OCI-LY1 (cell line): ENCODE data around the gene CENPT.

Experiments
- H2AFZ ChIP-seq: fragments of 200-600 bp; sonication (generic), shearing (Covaris generic); 2 replicates; pipeline ENCODE4 v1.6.0; 2014; ENCODE audit warnings: antibody characterized with exemption, mild to moderate bottlenecking, low read length
- H3F3A ChIP-seq: fragments of 200-600 bp; sonication (generic), shearing (Covaris generic); 2 replicates; pipeline ENCODE4 v1.6.0; 2014; ENCODE audit warnings: mild to moderate bottlenecking, antibody characterized with exemption, low read length, moderate library complexity; ENCODE audit not compliant: insufficient read depth
- H3K27ac ChIP-seq: fragments of 200-600 bp; sonication (generic); 2 replicates; pipeline ENCODE4 v1.5.1; 2014; ENCODE audit warnings: low read length, mixed run types, mild to moderate bottlenecking, low read depth; ENCODE audit not compliant: poor library complexity, severe bottlenecking
- H3K27me3 ChIP-seq: fragments of 200-600 bp; sonication (generic); 2 replicates; pipeline ENCODE4 v1.6.0; 2014; ENCODE audit warnings: antibody characterized with exemption, mild to moderate bottlenecking, low read length, moderate library complexity; ENCODE audit not compliant: insufficient read depth
- H3K36me3 ChIP-seq: fragments of 200-600 bp; sonication (generic); 2 replicates; pipeline ENCODE4 v1.6.1; 2014; ENCODE audit warnings: mild to moderate bottlenecking, antibody characterized with exemption, low read length, moderate library complexity, mixed read lengths; ENCODE audit not compliant: insufficient read depth
- H3K4me1 ChIP-seq: fragments of 200-600 bp; sonication (generic); 2 replicates; pipeline ENCODE4 v1.5.1; 2014; ENCODE audit warnings: mild to moderate bottlenecking, low read length, moderate library complexity; ENCODE audit not compliant: insufficient read depth, severe bottlenecking
- H3K4me2 ChIP-seq: fragments of 200-600 bp; sonication (generic), shearing (Covaris generic); 2 replicates; pipeline ENCODE4 v1.6.1; 2014; ENCODE audit warnings: low read length
- H3K4me3 ChIP-seq: fragments of 200-600 bp; sonication (generic); 2 replicates; pipeline ENCODE4 v1.5.1; 2014; ENCODE audit warnings: low read length, low read depth, mild to moderate bottlenecking, mixed read lengths; ENCODE audit not compliant: poor library complexity, severe bottlenecking
- H3K79me2 ChIP-seq: fragments of 200-600 bp; shearing (Covaris generic); 2 replicates; pipeline ENCODE4 v1.6.1; 2016; ENCODE audit warnings: mixed run types, low read length, mixed read lengths; ENCODE audit not compliant: insufficient read depth
- H3K9ac ChIP-seq: fragments of 200-600 bp; sonication (generic), shearing (Covaris generic); 2 replicates; pipeline ENCODE4 v1.6.1; 2014; ENCODE audit warnings: mild to moderate bottlenecking, low read length, mixed read lengths
- H3K9me2 ChIP-seq: fragments of 200-600 bp; sonication (generic), shearing (Covaris generic); 2 replicates; pipeline ENCODE4 v1.6.1; 2014; ENCODE audit warnings: low read depth, mild to moderate bottlenecking, low read length, mixed read lengths
- H3K9me3 ChIP-seq: fragments of 200-600 bp; shearing (Covaris generic); 2 replicates; pipeline ENCODE4 v1.6.1; 2014; ENCODE audit warnings: low read length, mixed read lengths
- H4K20me1 ChIP-seq: fragments of 200-600 bp; sonication (generic), shearing (Covaris generic); 2 replicates; pipeline ENCODE4 v1.6.0; 2016; ENCODE audit warnings: mild to moderate bottlenecking, low read length; ENCODE audit not compliant: insufficient read depth
- CTCF ChIP-seq: fragments of 200-600 bp; sonication (generic), shearing (Covaris generic); IDR thresholded peaks from 2 replicates; pipeline ENCODE4 v1.5.1; 2017; ENCODE audit warnings: mild to moderate bottlenecking, antibody characterized with exemption, low read length, moderate library complexity, mixed read lengths
- EZH2 ChIP-seq: fragments of 200-600 bp; sonication (generic), shearing (Covaris generic); IDR thresholded peaks from 2 replicates; pipeline ENCODE4 v1.8.0; 2017; ENCODE audit warnings: borderline replicate concordance, mixed run types, mild to moderate bottlenecking, antibody characterized with exemption, low read length, moderate library complexity, mixed read lengths

The CENPT gene

GRCh38 chr16:67877064-67877463, 29.6 kb upstream of the CENPT start:
- Histone ChIP-seq H3K4me3 (no peak overlapping the region), H3K79me2 (peaks cover 27% of the 10 kb centered on the region), H3K9ac (no peak overlapping the region), H3F3A (no peaks in the 10 kb centered on the region), H3K9me3 (no peaks in the 10 kb centered on the region), H3K27ac (no peak overlapping the region), H3K27me3 (no peaks in the 10 kb centered on the region), H3K4me2 (no peak overlapping the region), H2AFZ (no peak overlapping the region), H3K9me2 (no peaks in the 10 kb centered on the region), H3K4me1 (peaks cover 23% of the 10 kb centered on the region), H4K20me1 (no peaks in the 10 kb centered on the region), H3K36me3 (peaks cover 64% of the 10 kb centered on the region)
- TF ChIP-seq CTCF (no peak), EZH2 (no peak)

DNA sequence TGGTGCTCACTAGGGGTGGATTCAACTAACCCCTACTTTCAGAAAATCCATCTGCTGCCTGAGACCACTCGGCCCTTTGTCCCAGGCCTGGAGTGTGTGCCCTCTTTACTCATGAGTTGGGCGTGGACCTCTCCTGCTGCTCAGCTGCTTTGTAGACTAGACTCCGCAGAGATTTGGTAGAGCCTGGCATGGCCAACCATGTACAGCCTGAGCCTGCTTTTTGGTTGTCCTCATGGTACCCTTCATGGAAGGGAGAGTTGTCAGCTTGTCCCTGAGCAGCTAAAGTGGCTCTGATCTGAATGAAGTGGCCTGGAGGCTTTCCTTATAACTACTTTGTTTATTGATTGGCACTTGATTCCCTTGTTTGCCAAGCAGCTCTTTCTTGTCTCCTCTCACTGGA, 26.9 kb upstream of the CENPT start:
- no peaks in the 10 kb centered on the region for H3F3A ChIP-seq
- peak overlapping the region; percentile 93 for H3K9ac ChIP-seq
- H4K20me1 ChIP-seq: no peaks in the 10 kb centered on the region
- peak overlapping the region; percentile 99 for H3K4me3 ChIP-seq
- TF ChIP-seq CTCF (no peak), EZH2 (no peak)
- H2AFZ ChIP-seq: no peak overlapping the region
- H3K4me1 ChIP-seq: peaks cover 23% of the 10 kb centered on the region
- no peaks in the 10 kb centered on the region for H3K9me3 ChIP-seq
- H3K4me2 ChIP-seq: peak overlapping the region; percentile 91
- peaks cover 27% of the 10 kb centered on the region for H3K79me2 ChIP-seq
- H3K27me3 ChIP-seq: no peaks in the 10 kb centered on the region
- peaks cover 59% of the 10 kb centered on the region for H3K36me3 ChIP-seq
- H3K27ac ChIP-seq: no peak overlapping the region
- H3K9me2 ChIP-seq: no peaks in the 10 kb centered on the region

DNA sequence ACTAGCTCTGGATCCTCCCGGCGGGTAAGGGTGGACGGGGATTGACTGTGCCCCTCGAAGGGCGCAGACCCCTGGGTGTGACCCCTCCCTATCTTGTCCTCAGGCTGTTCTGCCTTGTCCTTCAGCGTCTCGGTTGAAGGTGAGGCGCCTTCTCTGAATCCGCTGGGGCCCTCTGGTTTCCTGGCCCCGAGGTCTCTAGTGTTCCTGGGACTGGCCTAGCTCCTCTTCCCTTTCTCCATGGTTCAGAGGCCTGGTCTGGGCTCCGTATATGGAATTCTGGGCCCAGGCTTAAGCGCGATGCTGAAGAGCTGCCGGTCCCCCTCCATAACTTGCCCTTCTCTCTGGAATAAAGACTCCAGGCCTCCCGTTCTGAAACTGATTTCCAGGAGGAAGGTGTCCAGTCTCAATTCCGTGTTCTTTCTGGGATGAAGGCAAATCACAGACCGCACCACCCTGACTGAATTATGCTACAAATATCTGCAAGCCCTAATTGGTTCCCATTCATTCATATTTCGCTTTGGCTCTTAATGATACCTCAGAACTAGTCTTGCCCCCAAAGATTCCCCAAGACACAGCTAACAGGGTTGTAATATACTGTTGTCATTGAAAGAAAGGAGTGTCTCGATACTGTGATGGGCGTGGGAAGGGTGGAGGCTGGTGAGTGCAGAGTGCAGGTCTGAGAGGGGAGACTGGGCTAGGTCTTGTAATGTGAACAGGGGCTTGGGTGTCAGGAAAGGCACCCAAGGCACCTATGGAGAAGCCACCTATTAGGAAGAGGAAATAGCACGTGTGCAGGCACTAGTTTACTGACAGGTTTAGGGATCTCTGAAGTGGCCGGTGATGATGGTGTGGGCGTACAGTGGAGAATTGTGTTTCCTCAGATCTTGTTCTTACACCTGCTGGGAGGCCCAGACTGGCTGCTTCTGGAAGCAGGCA, 26.2 kb upstream of the CENPT start:
- peaks cover 27% of the 10 kb centered on the region for H3K79me2 ChIP-seq
- no peaks in the 10 kb centered on the region for H3F3A ChIP-seq
- no peaks in the 10 kb centered on the region for H3K9me2 ChIP-seq
- peaks cover 23% of the 10 kb centered on the region for H3K4me1 ChIP-seq
- no peak for TF ChIP-seq EZH2
- no peak for TF ChIP-seq CTCF
- H3K4me2 ChIP-seq: peak overlapping the region; percentile 91
- H3K9me3 ChIP-seq: no peaks in the 10 kb centered on the region
- H3K27ac ChIP-seq: no peak overlapping the region
- peak overlapping the region; percentile 93 for H3K9ac ChIP-seq
- H4K20me1 ChIP-seq: no peaks in the 10 kb centered on the region
- no peak overlapping the region for H2AFZ ChIP-seq
- peaks cover 55% of the 10 kb centered on the region for H3K36me3 ChIP-seq
- no peaks in the 10 kb centered on the region for H3K27me3 ChIP-seq
- peak overlapping the region; percentile 99 for H3K4me3 ChIP-seq
